CD4-positive, alpha-beta T cell treated with Interleukin-15 for 4 hours (primary cell): ENCODE results near the gene ATG16L1.
A peak's percentile ranks its signal among the peaks of the same experiment; 100 is the strongest.

Experiments used
- DNase-seq: peaks from one replicate; pipeline ENCODE4 v3.0.0-alpha.2; 2020; ENCODE audit warnings: low spot score

The ATG16L1 gene

GRCh38 chr2:233260661-233261060, 9.2 kb downstream of the ATG16L1 start:
- DNase-seq: no peak

GRCh38 chr2:233261819-233262555, 10.5 kb downstream of the ATG16L1 start:
- DNase-seq: no peak

- DNase-seq: no peak
Measured at GRCh38 chr2:233262562-233262961, 11.1 kb downstream of the ATG16L1 start.

GRCh38 chr2:233263045-233263570, 11.6 kb downstream of the ATG16L1 start:
- no peak for DNase-seq

GRCh38 chr2:233264667-233265066, 13.2 kb downstream of the ATG16L1 start:
- DNase-seq: no peak

GRCh38 chr2:233265899-233266431, 14.5 kb downstream of the ATG16L1 start:
- DNase-seq: no peak

GRCh38 chr2:233266481-233266880, 15.0 kb downstream of the ATG16L1 start:
- no peak for DNase-seq

GRCh38 chr2:233267516-233268245, 16.2 kb downstream of the ATG16L1 start:
- DNase-seq: peak; percentile 86

GRCh38 chr2:233270366-233270765, 18.9 kb downstream of the ATG16L1 start:
- peak; percentile 44 for DNase-seq

- no peak for DNase-seq
Measured at GRCh38 chr2:233270951-233271350, 19.5 kb downstream of the ATG16L1 start.

- DNase-seq: no peak
Measured at GRCh38 chr2:233271693-233272092, 20.2 kb downstream of the ATG16L1 start.

- no peak for DNase-seq
Measured at GRCh38 chr2:233273120-233273519, 21.6 kb downstream of the ATG16L1 start.

GRCh38 chr2:233275223-233275622, 23.8 kb downstream of the ATG16L1 start:
- no peak for DNase-seq

GRCh38 chr2:233278921-233279320, 27.4 kb downstream of the ATG16L1 start:
- no peak for DNase-seq

- no peak for DNase-seq
Measured at GRCh38 chr2:233280114-233280693, 28.7 kb downstream of the ATG16L1 start.

GRCh38 chr2:233281553-233281952, 30.1 kb downstream of the ATG16L1 start:
- DNase-seq: no peak

- no peak for DNase-seq
Measured at GRCh38 chr2:233281992-233282603, 30.6 kb downstream of the ATG16L1 start.

GRCh38 chr2:233285921-233286320, 34.4 kb downstream of the ATG16L1 start:
- DNase-seq: no peak

GRCh38 chr2:233287871-233288270, 36.4 kb downstream of the ATG16L1 start:
- no peak for DNase-seq

- no peak for DNase-seq
Measured at GRCh38 chr2:233288663-233289062, 37.2 kb downstream of the ATG16L1 start.

- DNase-seq: no peak
Measured at GRCh38 chr2:233289648-233290047, 38.2 kb downstream of the ATG16L1 start.
